ENCODE results near the gene ST3GAL3.

The ST3GAL3 gene

DNA sequence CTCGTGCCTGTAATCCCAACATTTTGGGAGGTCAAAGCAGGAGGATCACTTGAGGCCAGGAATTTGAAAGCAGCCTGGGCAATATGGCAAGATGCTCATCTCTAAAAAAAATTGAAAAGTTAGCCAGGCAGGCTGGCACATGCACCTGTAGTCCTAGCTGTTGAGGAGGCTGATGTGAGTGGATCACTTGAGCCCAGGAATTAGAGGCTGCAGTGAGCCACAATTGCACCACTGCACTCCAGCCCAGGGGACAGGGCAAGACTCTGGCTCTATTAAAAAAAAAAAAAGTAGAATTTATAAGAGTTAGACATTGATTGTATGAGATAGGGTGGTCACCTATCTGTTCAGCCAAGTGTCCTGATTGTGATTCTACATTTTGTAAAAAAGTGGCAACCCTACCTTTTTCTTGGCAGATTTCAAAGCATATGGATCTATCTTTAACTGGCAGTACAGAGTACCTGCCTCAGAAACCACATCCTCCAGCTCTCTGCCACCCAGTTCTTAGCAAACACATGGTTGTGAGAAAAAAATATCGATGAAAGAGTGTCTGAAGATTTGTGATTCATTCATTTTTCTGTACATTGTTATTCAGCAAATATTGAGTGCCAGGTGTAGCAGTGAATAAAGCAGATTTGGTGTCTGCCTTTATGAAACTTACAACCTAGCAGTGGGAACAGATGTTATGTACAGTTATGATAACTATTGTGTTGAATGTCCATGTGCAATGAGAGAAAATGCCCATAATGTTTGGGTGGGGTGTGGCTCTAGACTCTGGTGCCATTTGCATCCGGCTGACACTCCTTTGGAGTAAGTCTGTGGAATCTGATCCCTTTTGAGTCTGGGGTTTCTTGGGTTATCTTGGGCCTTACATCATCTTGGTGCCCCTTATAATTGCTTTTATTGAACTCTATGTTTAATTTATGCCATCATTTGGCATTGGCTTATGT, 82.5 kb downstream of the ST3GAL3 start:
- no peak for DNase-seq

DNA sequence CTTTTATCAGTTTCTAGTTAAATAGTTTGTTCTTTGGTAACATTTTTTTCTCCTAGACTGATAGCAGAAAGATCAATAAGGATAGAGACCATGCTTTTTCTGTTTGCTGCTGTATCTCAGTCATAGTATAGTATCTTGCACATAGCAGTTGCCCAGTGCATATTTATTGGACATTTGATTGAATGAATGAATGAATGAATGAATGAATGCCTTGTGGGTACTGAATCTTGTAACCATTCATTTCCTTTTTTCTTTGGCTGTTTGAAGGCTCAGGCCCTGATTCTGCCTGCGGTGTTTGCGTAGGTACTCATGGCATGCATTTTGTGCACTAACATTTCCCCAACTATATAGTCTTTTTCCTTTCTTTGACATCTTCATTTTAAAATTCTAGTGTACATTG, 83.9 kb downstream of the ST3GAL3 start:
- DNase-seq = no peak

DNA sequence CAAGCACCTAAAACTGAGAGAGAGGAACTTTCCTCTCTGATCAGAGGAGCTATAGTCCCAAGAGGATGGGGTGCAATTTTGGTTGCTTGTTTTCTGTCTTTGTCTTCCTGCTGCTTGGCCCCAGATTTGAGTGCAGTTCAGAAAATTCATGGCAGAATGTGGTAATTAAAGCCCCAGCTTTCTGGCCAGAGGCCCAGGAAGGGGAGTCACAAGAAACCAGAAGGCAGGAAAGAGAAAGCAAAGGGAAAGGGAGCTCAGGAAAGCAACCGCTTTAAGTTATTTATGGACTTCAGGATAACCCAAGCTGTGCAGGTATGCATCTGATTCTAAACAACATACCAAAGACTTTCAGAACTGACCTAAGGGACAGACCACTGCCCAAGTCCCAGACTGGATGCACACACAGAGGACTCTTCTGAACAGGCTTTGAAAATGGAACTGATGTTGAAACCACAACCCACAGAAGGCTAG, 88.8 kb downstream of the ST3GAL3 start:
- DNase-seq = no peak

- DNase-seq = no peak
These were observed 90.6 kb downstream of the ST3GAL3 start for GRCh38 chr1:43797891-43798290.

DNA sequence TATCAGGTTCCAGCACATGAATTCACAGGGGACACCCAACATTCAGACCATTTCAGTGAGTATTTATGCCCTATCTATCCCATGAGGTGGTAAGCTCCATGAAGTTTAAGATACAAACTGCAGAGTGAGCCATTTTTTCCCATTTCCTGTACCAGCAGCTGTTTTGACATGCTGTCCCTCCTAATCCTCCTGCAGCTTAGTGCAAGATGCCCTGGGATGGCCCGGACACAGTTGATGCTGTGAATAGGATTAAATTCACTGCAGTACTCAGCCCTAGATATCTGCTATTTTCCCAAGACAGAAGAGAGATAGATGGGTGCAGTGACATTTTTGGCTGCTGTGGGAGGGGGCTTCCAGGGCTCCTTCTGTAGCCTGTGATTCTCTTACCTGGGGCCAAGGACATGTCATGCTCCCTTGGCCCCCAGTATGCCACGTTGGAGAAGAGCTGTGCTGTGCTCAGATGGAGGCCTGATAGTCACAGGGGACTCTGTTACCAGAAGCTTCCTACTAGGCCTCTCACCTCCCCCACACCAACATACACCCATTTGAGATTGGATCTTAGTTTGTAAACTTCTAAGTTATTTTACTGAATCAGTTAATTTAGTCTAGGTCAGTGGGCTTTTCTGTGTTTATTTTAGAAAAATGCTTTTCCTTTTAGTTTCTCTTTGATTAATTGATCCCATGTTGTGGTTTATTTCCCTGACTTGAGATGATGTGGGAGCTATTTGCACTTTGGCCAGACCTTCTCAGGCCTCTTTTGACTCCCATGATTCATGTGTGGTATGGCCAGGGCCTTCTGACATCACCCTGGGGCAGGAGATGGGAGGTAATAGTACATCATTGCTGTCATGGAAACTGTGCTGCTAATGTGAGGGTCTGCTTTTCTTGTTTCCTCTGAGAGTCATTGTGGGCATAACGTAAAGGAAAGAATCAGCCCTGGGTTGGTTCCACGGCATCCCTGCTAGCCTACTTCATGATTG, 92.6 kb downstream of the ST3GAL3 start:
- no peak for DNase-seq

DNA sequence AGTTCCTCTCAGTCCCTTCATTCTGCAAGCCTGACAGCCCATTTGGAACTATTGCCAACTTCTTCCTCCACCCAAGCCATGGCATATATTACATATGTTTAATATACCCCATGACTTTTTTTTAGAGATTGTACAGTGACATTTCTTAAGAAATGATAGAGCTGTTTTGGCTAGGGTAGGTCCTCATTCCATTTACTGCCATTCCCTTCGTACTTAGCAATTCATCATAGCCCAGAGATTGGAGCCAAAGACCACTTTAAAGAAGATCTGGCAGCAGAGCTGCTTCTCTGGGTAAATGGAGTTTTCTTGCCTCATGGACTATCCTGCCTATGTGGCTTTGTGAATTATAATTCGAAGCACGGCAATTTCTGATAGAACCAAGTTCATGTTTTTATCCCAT, 93.4 kb downstream of the ST3GAL3 start:
- DNase-seq = no peak

DNA sequence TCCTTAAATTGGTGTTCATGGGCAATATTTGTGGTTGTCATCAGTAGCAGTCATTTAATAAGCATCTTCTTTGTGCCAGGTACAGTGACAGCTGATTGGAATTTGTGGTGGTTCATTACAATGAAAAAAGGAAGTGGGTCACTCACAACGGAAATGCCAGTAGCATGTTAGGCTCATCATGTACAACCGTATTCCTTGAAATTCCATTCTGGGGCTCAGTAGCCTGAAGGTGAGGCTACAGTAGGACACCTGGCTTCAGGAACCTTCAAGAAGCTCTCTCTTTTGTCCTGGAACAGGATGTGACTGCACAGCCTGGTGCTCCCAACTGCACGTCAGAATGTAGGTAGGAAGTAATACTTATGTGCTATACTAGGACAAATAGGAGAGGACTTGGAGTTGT, 93.9 kb downstream of the ST3GAL3 start:
- DNase-seq = no peak

DNA sequence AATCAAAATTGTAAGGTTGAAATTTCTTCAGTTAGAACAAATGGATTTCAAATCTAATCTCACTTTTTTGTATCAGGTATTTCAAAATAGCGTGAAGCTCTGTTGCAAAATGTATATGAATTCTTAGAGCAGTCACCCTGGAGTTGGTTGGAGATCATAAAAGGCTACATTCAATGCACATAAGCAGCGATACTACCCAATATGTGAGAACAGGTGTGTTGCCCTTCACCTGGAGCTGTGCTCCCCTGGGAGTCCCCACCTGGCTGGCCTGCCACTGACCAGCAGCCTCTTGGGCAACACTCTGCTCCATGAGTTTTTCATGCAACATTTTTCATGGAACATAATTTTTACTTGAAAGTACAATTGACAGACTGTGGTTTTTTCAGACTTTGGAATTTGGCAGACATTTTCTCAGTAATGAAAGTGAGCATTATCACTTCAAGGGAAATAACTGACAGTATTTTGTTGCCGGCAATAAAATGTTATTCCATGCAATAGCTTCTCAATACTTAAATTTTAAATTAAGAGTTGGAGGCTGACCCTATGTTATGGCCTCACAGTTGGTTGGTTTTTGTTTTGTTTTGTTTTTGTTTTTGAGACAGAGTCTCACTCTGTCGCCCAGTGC, 95.1 kb downstream of the ST3GAL3 start:
- DNase-seq = no peak

DNA sequence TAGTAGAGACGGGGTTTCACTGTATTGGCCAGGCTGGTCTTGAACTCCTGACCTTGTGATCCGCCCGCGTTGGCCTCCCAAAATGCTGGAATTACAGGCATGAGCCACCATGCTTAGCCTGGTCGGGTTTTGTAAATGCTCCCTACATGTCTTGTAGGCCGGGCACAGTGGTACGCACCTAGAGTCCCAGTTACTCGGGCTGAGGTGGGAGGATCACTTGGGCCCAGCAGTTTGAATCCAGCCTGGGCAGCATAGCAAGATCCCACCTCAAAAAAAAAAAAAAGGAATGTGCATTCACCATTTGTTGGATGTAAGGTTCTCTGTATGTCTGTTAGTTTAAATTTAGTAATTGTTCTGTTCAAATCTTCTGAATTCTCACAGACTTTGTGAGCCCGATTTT, 95.8 kb downstream of the ST3GAL3 start:
- no peak for DNase-seq

GRCh38 chr1:43803646-43804045, 96.3 kb downstream of the ST3GAL3 start:
- no peak for DNase-seq

GRCh38 chr1:43804569-43804968, 97.2 kb downstream of the ST3GAL3 start:
- DNase-seq = no peak

DNA sequence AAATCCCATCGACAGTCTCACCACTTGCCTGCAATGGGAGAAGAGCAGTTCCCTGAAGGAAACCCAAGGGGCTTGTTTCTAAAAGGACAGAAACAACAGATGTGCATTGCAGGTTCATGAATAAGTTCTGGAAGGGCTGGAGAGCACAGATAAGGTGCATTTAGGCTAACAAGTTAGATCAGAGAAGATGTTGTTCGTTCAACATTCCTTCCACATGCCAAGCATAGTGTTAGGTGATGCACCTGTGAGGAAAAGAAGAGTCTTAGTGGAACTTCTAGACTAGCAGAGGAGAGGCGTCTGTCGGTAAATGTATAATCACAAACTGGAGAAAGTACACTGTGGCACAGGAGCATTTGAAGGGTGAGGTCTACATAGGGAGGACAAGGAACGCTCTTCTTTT, 98.0 kb downstream of the ST3GAL3 start:
- DNase-seq = no peak

DNA sequence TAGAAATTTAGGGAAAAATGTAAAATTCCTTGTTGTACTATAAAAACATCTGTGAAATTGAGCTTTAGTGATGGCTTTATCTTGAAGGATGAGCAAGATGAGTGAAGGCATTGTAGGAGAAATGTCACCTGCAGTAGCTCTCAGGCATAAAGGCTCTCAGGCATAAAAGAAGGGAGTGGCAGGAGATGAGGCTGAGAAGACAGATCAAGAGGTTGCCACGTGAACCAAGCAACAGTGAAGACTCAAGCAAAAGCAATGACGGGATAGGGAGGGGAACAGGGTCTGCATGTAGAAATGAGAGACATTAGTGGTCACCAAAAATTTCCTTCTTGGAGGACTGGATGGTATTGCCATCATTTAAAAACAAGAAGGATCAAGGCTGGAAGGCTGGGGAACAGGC, 98.8 kb downstream of the ST3GAL3 start:
- DNase-seq = no peak

- DNase-seq = no peak
These were observed 101.8 kb downstream of the ST3GAL3 start for GRCh38 chr1:43809097-43809673.

- DNase-seq = no peak
These were observed 105.2 kb downstream of the ST3GAL3 start for GRCh38 chr1:43812579-43812978.

- DNase-seq = no peak
These were observed 107.1 kb downstream of the ST3GAL3 start for GRCh38 chr1:43814401-43814800.

GRCh38 chr1:43817304-43817939, 110.1 kb downstream of the ST3GAL3 start:
- no peak for DNase-seq

GRCh38 chr1:43818691-43819090, 111.4 kb downstream of the ST3GAL3 start:
- DNase-seq = no peak

- no peak for DNase-seq
These were observed 112.0 kb downstream of the ST3GAL3 start for GRCh38 chr1:43819357-43819756.

- no peak for DNase-seq
These were observed 114.1 kb downstream of the ST3GAL3 start for GRCh38 chr1:43821471-43821870.

DNA sequence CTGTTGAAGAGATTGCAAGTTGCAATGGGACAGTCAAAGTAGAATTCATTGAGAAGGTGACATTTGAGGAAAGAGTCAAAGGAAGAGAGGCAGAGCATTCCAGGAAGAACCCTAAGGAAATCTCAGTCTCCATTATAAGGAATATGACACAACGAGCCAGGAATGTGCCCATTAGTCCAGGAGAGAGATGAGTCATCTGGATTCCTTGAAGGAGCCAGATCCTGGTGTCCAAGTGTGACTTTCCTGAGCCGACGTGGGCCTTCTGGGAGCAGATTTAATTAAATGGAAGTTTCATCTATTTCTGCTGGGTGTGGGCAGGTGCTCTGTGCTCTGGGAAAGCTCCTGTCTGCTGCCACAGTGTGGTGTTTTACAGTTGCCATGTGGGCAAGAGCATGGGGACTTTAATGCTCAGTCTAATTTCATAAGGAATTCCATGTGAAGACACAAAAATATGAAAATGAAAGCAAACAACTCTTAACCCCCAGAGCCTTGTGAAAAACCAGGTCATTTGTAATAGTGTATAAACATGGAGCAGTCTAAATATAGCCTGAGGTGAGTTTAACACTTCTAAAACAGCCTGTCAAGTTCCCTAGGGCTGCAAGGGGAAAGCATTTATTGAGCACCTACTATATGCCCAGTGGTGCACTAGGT, 114.8 kb downstream of the ST3GAL3 start:
- no peak for DNase-seq

GRCh38 chr1:43824795-43825194, 117.5 kb downstream of the ST3GAL3 start:
- DNase-seq = no peak
